Esophagus muscularis mucosa (tissue), 4 donors: ENCODE measurements around the gene HOTAIR.

Experiments
- EP300 ChIP-seq: sonication (generic); formaldehyde crosslinking; IDR thresholded peaks from one replicate; pipeline ENCODE4 v1.6.1; 2017; ENCODE audit warnings: antibody characterized with exemption
- POLR2A ChIP-seq: fragments of 450-650 bp; IDR thresholded peaks from one replicate; pipeline ENCODE4 v1.6.1; 2017; ENCODE audit warnings: antibody characterized with exemption, moderate library complexity, mild to moderate bottlenecking, low read depth
- POLR2AphosphoS5 ChIP-seq, 2 donors: sonication (generic); formaldehyde crosslinking; IDR thresholded peaks; one replicate each; pipeline ENCODE4 v1.6.1; 2017; ENCODE audit warnings: antibody characterized with exemption in 2 of 2
- TF ChIP-seq, protein P1 (sequence below), 3 experiments: fragments of 200-600 bp in 2 of 3; fragments of 450-650 bp in 1 of 3; sonication (generic) in 2 of 3; IDR thresholded peaks; one replicate each; pipeline ENCODE4 v1.5.1; 2017 to 2019; ENCODE audit warnings: antibody characterized with exemption in 3 of 3, mild to moderate bottlenecking in 2 of 3, moderate library complexity in 1 of 3

DNA sequence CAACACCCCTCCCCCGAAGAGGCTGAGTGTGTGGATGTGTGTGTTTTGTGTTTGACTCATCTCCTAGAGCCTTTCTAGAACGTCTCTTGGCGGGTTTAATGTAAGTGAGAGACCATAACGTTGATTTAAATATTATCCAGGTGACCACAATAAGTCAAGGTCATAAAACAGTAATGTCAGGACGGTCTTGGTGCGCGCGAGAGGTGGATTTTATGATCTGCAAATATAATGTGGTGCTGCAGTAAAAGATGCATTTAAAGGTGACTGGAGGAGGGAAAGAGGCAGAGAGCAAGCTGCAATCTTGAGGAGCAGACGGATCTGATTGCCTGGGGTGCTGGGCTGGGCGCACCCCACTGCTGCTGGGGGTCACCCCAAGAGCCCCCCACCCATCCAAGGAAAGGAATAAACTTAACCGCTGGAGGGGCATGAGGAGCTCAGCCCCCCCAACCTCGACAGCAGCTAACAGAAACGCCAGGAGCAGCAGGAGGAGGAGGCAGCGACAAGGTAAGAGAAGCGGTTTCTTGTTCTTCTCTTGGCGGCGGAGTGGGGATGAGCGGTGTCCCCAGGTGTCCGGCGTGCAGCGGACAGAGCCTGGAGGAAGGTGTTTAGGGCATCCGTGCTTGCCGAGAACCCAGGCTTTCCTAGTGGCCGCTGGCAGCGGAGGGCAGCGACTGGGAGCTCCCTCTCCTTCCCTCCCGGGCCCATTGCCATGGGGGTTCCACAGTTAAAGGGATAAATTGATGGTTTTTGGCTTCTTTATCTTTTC lies 15.7 kb upstream of the HOTAIR start:
- TF ChIP-seq EP300 (no peak), POLR2A (no peak), POLR2AphosphoS5 (IDR thresholded peaks at IDR 0.05) (no peak)
- TF ChIP-seq, protein P1, sequence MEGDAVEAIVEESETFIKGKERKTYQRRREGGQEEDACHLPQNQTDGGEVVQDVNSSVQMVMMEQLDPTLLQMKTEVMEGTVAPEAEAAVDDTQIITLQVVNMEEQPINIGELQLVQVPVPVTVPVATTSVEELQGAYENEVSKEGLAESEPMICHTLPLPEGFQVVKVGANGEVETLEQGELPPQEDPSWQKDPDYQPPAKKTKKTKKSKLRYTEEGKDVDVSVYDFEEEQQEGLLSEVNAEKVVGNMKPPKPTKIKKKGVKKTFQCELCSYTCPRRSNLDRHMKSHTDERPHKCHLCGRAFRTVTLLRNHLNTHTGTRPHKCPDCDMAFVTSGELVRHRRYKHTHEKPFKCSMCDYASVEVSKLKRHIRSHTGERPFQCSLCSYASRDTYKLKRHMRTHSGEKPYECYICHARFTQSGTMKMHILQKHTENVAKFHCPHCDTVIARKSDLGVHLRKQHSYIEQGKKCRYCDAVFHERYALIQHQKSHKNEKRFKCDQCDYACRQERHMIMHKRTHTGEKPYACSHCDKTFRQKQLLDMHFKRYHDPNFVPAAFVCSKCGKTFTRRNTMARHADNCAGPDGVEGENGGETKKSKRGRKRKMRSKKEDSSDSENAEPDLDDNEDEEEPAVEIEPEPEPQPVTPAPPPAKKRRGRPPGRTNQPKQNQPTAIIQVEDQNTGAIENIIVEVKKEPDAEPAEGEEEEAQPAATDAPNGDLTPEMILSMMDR (IDR thresholded peaks at IDR 0.05), result no peak
